ENCODE results near the gene SORBS2. TPM values are rescaled to one million over a fixed set of nuclear protein-coding genes. Genes with fewer than 3 reads are reported as not detected.

The SORBS2 gene
- total and polyA plus RNA-seq, 2 of the 8 experiments (the other 6 are each of a cell fraction or from before 2014, with no cell fraction given): 73.0 to 87.1 TPM

- no peak for DNase-seq (ENCODE audit: low read depth in 1 of 2, low spot score in 2 of 2)
These were observed 245.0 kb downstream of the SORBS2 start for GRCh38 chr4:185566972-185567371.

More at GRCh38 chr4:185566972-185567371, 245.0 kb downstream of the SORBS2 start:
- H3K14ac ChIP-seq (ENCODE audit: insufficient read length): no peak overlapping the region
- no peaks in the 10 kb centered on the region; a peak in 1 of 7 replicates for H3K4me1 ChIP-seq (replicated peaks in 1 of 4; ENCODE audit: control insufficient read depth in 3 of 4, insufficient read depth in 4 of 4, low read length in 3 of 4)
- no peak overlapping the region for H2BK12ac ChIP-seq (ENCODE audit: low read depth, low read length)
- H2BK5ac ChIP-seq (ENCODE audit: low read depth, low read length): no peak overlapping the region
- no peaks in the 10 kb centered on the region for H3K27me3 ChIP-seq (replicated peaks in 1 of 4; ENCODE audit: control insufficient read depth in 3 of 4, extremely low read depth in 1 of 4, insufficient read depth in 3 of 4, low read length in 3 of 4)
- H4K5ac ChIP-seq (ENCODE audit: insufficient read length, low read depth, low read length): no peak overlapping the region
- no peaks in the 10 kb centered on the region for H3K79me1 ChIP-seq (ENCODE audit: low read depth, low read length)
- H4K8ac ChIP-seq (ENCODE audit: extremely low read depth, insufficient read depth, low read length): no peak overlapping the region
- H3K23ac ChIP-seq (ENCODE audit: insufficient read length): no peak overlapping the region
- no peak overlapping the region for H3K9ac ChIP-seq (replicated peaks in 1 of 4; ENCODE audit: extremely low read depth in 1 of 4, low read depth in 3 of 4, low read length in 3 of 4)
- no peak overlapping the region for H3K4me2 ChIP-seq (ENCODE audit: insufficient read depth in 1 of 2, low read depth in 2 of 2, low read length in 2 of 2)
- H4K20me1 ChIP-seq (replicated peaks in 1 of 2; ENCODE audit: control insufficient read depth in 1 of 2, insufficient read depth in 2 of 2, low read length in 2 of 2): no peaks in the 10 kb centered on the region
- no peak for TF ChIP-seq CBX5 (IDR thresholded peaks at IDR 0.05; ENCODE audit: low read depth, low read length)
- no peak for TF ChIP-seq NRF1 (IDR thresholded peaks at IDR 0.05; ENCODE audit: low read depth, low read length)
- TF ChIP-seq USF2 (IDR thresholded peaks at IDR 0.05; ENCODE audit: low read length): no peak
- TF ChIP-seq EP300 (IDR thresholded peaks at IDR 0.05; ENCODE audit: borderline replicate concordance in 1 of 2, low read depth in 2 of 2, low read length in 2 of 2): no peak
- no peak for TF ChIP-seq RFX5 (IDR thresholded peaks at IDR 0.05; ENCODE audit: borderline replicate concordance, low read depth, low read length)
- TF ChIP-seq TAF7 (optimal IDR thresholded peaks at IDR 0.05; ENCODE audit: borderline replicate concordance, low read depth, low read length): no peak
- no peak for TF ChIP-seq JUN (IDR thresholded peaks at IDR 0.05; ENCODE audit: low read depth, low read length)
- no peak for TF ChIP-seq MAX (IDR thresholded peaks at IDR 0.05)
- no peak for TF ChIP-seq SP4 (IDR thresholded peaks at IDR 0.05; ENCODE audit: low read length)
- H4K91ac ChIP-seq (replicated peaks; ENCODE audit: insufficient read length, low read length): no peak overlapping the region
- H2BK15ac ChIP-seq (ENCODE audit: low read length): no peak overlapping the region; the same call in 1 of the 2 replicates
- no peaks in the 10 kb centered on the region for H3K36me3 ChIP-seq (ENCODE audit: control insufficient read depth in 2 of 4, insufficient read depth in 4 of 4, low read length in 3 of 4)
- no peak overlapping the region for H3K27ac ChIP-seq (ENCODE audit: low read depth, low read length)
- FAIRE-seq: no peak
- H2BK120ac ChIP-seq (replicated peaks; ENCODE audit: low read depth, low read length): no peak overlapping the region
- no peak overlapping the region for H2AK5ac ChIP-seq (ENCODE audit: low read depth, low read length)
- H3K4me3 ChIP-seq (ENCODE audit: extremely low read depth in 1 of 4, insufficient read depth in 2 of 4, low read depth in 3 of 4, low read length in 4 of 4): no peak overlapping the region
- no peaks in the 10 kb centered on the region for H3K79me2 ChIP-seq (ENCODE audit: control insufficient read depth in 1 of 2, insufficient read depth in 2 of 2, low read length in 2 of 2)
- POLR2A ChIA-PET (ENCODE audit: partially characterized antibody): no interaction called here
- 93% methylated on average over 1 of the region's 1 CpG; no CpG with 5 or more reads in 1 of the 2 experiments for WGBS, 2 experiments (ENCODE audit: extremely low coverage in 1 of 2, insufficient coverage in 1 of 2, insufficient read length in 1 of 2, insufficient replicate concordance in 2 of 2, low coverage in 1 of 2, low lambda C conversion rate in 2 of 2, missing lambda C conversion rate in 1 of 2)
- no peak overlapping the region for H2BK20ac ChIP-seq (ENCODE audit: low read length)
- H2AFZ ChIP-seq (ENCODE audit: low read length): no peak overlapping the region
- peaks cover 9% of the 10 kb centered on the region in 2 experiments; a peak in 3 of 4 replicates for H3K9me3 ChIP-seq (ENCODE audit: insufficient read depth in 2 of 2, low read depth in 1 of 2, low read length in 1 of 2)
- H3K18ac ChIP-seq (ENCODE audit: extremely low read depth, low read length): no peak overlapping the region
- H3K56ac ChIP-seq (replicated peaks; ENCODE audit: insufficient read length, low read depth, low read length): no peak overlapping the region
- CTCF ChIA-PET (ENCODE audit: partially characterized antibody): no interaction called here
- no peak overlapping the region for H3K4ac ChIP-seq (replicated peaks; ENCODE audit: insufficient read length, low read depth, low read length)
- H3K23me2 ChIP-seq (ENCODE audit: low read depth, low read length): no peaks in the 10 kb centered on the region
